MM.1S (cell line): Measurements from ENCODE around the gene ZNF135.

Source experiments
- CTCF ChIP-seq: fragments of 300-600 bp; sonication (generic); IDR thresholded peaks from 2 replicates; pipeline ENCODE4 v1.5.1; 2016; ENCODE audit warnings: antibody characterized with exemption, low read length, mixed read lengths
- EZH2 ChIP-seq: fragments of 300-600 bp; sonication (generic); optimal IDR thresholded peaks from 2 replicates; pipeline ENCODE3; 2017; ENCODE audit warnings: low read depth, mild to moderate bottlenecking, antibody characterized with exemption, low read length, mixed read lengths
- EZH2phosphoT487 ChIP-seq: fragments of 300-600 bp; sonication (generic); IDR thresholded peaks from 2 replicates; pipeline ENCODE4 v1.6.1; 2018; ENCODE audit warnings: antibody characterized with exemption, low read length

- TF ChIP-seq EZH2phosphoT487 (no peak), CTCF (no peak), EZH2 (no peak)
These were observed 38.3 kb downstream of the ZNF135 start for GRCh38 chr19:58097349-58097748.
